Measurements from ENCODE around the gene KRTAP3-1.

DNA sequence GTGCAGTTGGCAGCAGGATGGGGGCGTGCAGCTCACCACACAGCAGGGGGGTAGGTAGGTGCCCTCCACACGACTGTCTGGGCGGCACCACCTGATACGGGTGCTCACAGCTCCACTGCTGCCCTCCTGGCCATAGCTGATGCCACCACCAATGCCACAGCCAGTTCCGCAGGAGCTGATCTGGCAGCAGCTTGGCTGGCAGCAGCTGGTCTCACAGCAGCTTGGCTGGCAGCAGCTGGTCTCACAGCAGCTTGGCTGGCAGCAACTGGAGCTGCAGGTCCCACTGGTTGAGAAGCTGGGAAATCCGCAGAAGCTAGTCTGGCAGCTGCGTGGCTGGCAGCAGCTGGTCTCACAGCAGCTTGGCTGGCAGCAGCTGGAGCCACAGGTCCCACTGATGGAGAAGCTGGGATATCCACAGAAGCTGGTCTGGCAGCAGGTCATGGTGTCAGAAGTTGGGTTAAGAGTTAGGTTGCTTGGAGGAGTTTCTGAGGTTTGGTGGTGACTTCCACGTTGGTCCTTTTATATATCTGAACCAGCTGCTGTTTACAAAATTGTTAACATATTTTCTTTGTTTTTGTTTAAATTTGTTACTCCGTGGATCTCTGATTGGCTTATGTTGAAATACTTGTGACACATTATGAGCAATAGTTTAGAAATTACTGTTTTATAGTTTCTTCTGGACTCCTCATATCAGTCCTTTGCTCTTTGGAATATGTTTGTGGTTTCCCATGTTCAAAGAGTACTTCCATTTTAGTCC lies 18.0 kb upstream of the KRTAP3-1 start, which contains the start of gene KRTAP1-5:
- TF ChIP-seq, protein P1, sequence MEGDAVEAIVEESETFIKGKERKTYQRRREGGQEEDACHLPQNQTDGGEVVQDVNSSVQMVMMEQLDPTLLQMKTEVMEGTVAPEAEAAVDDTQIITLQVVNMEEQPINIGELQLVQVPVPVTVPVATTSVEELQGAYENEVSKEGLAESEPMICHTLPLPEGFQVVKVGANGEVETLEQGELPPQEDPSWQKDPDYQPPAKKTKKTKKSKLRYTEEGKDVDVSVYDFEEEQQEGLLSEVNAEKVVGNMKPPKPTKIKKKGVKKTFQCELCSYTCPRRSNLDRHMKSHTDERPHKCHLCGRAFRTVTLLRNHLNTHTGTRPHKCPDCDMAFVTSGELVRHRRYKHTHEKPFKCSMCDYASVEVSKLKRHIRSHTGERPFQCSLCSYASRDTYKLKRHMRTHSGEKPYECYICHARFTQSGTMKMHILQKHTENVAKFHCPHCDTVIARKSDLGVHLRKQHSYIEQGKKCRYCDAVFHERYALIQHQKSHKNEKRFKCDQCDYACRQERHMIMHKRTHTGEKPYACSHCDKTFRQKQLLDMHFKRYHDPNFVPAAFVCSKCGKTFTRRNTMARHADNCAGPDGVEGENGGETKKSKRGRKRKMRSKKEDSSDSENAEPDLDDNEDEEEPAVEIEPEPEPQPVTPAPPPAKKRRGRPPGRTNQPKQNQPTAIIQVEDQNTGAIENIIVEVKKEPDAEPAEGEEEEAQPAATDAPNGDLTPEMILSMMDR (IDR thresholded peaks at IDR 0.05 in 2 of 3, conservative IDR thresholded peaks at IDR 0.05 in 1 of 3; ENCODE audit: borderline replicate concordance in 1 of 3, insufficient read depth in 1 of 3, low read depth in 2 of 3, low read length in 2 of 3): no peak
- no peak for TF ChIP-seq ZNF274 (IDR thresholded peaks at IDR 0.05; ENCODE audit: low read depth, low read length)
- no peak for TF ChIP-seq EZH2 (IDR thresholded peaks at IDR 0.05)
- no peak for TF ChIP-seq FOSL1 (IDR thresholded peaks at IDR 0.05; ENCODE audit: low read depth)
- no peak for TF ChIP-seq YY1 (IDR thresholded peaks at IDR 0.05; ENCODE audit: extremely low read depth, insufficient replicate concordance, low read depth, low read length)
- no peak for TF ChIP-seq RAD21 (IDR thresholded peaks at IDR 0.05; ENCODE audit: low read depth)
- TF ChIP-seq EZH2phosphoT487 (IDR thresholded peaks at IDR 0.05; ENCODE audit: borderline replicate concordance): no peak
- TF ChIP-seq POLR2AphosphoS5 (IDR thresholded peaks at IDR 0.05; ENCODE audit: low read depth, low read length): no peak
- TF ChIP-seq POLR2A (IDR thresholded peaks at IDR 0.05; ENCODE audit: borderline replicate concordance, extremely low read depth, insufficient read depth, insufficient read length): no peak
- no peak for TF ChIP-seq EGR1 (IDR thresholded peaks at IDR 0.05; ENCODE audit: low read depth)
